ENCODE data around the gene SPATA31C1.

DNA sequence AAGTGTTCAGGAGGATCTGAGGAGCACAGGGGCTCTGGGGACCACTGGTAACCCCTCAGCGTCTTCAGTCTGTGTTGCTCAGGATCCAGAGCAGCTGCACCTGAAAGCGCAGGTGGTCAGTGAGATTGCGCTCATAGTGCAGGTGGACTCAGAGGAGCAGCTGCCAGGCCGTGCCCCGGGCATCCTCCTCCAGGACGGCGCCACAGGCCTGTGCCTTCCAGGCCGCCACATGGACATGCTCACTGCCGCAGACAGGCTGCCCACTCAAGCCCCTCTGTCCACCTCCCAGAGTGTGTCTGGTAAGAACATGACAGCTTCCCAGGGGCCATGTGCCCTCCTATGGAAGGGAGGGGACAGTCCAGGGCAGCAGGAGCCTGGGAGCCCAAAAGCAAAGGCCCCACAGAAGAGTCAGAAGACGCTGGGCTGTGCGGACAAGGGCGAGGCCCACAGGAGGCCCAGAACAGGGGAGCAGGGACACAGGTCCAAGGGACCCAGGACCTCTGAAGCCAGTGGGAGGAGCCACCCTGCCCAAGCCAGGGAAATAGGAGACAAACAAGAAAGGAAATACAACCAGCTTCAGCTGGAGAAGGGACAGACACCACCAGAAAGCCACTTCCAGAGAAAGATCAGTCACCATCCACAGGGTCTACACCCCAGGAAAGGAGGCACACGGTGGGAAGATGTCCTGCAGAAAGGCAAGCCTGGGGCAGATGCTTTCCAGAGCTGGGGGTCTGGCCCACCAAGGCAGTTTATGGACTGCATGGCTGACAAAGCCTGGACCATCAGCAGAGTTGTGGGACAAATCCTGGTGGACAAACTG lies 29.9 kb upstream of the SPATA31C1 start:
- TF ChIP-seq, protein P1, sequence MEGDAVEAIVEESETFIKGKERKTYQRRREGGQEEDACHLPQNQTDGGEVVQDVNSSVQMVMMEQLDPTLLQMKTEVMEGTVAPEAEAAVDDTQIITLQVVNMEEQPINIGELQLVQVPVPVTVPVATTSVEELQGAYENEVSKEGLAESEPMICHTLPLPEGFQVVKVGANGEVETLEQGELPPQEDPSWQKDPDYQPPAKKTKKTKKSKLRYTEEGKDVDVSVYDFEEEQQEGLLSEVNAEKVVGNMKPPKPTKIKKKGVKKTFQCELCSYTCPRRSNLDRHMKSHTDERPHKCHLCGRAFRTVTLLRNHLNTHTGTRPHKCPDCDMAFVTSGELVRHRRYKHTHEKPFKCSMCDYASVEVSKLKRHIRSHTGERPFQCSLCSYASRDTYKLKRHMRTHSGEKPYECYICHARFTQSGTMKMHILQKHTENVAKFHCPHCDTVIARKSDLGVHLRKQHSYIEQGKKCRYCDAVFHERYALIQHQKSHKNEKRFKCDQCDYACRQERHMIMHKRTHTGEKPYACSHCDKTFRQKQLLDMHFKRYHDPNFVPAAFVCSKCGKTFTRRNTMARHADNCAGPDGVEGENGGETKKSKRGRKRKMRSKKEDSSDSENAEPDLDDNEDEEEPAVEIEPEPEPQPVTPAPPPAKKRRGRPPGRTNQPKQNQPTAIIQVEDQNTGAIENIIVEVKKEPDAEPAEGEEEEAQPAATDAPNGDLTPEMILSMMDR (conservative IDR thresholded peaks at IDR 0.05; ENCODE audit: low read depth, low read length) = no peak
- no peak for TF ChIP-seq EZH2 (IDR thresholded peaks at IDR 0.05; ENCODE audit: low read length, unreplicated experiment)

All from PC-3 (cell line).